ENCODE data around the gene FKBP8.

DNA sequence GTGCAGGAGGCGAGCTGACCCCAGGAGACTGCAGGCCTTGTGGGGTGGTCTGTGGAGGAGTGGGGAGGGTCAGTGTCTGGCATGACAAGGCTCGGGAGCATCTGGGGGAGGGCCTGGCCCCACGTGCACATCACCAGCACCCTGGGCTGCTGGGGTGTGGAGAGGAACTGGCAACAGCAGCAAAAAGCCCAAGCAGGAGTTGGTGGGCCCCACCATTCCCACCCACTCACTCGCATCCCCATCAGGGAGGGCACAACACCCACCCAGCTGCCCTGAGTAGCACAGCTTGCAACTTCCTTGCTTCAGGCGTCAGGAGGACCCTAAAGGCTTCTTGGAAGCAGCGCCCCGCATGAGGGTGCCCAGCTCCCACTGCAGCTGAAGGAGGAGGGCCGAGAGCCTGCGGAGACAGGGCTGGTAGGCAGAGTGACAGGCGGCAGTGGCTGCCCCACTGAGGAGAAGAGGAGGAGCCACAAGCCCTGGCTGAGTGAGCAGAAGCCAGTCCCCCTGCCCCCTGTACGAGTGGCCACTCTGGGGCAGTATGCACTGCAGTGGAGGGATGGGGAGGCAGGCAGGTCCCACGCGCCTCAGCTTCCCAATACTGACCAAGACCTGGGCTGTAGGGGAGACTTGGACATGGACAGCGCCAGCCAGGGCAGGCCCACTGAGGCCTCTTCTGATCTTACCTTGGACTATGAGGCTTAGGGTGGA is 48.0 kb downstream of the FKBP8 start:
- TF ChIP-seq, protein P1, sequence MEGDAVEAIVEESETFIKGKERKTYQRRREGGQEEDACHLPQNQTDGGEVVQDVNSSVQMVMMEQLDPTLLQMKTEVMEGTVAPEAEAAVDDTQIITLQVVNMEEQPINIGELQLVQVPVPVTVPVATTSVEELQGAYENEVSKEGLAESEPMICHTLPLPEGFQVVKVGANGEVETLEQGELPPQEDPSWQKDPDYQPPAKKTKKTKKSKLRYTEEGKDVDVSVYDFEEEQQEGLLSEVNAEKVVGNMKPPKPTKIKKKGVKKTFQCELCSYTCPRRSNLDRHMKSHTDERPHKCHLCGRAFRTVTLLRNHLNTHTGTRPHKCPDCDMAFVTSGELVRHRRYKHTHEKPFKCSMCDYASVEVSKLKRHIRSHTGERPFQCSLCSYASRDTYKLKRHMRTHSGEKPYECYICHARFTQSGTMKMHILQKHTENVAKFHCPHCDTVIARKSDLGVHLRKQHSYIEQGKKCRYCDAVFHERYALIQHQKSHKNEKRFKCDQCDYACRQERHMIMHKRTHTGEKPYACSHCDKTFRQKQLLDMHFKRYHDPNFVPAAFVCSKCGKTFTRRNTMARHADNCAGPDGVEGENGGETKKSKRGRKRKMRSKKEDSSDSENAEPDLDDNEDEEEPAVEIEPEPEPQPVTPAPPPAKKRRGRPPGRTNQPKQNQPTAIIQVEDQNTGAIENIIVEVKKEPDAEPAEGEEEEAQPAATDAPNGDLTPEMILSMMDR (conservative IDR thresholded peaks at IDR 0.05; ENCODE audit: low read depth, low read length), result no peak
- no peak for TF ChIP-seq EZH2phosphoT487 (IDR thresholded peaks at IDR 0.05; ENCODE audit: borderline replicate concordance, low read length)

Data from PC-3 (cell line).